Measurements from ENCODE around the gene AAK1.

- TF ChIP-seq CTCF (IDR thresholded peaks at IDR 0.05; ENCODE audit: insufficient read depth, low read depth, low read length), result no peak
- no peak for TF ChIP-seq EZH2 (IDR thresholded peaks at IDR 0.05; ENCODE audit: insufficient read depth, low read length)
Measured at GRCh38 chr2:69521747-69522146, 121.8 kb downstream of the AAK1 start.

Measured in astrocyte (in vitro differentiated cells and primary cell).